Large intestine (tissue), 3 donors: Measurements from ENCODE around the gene WDFY4. TPM values are rescaled to one million over a fixed set of nuclear protein-coding genes. Genes with fewer than 3 reads are reported as not detected.
A peak's percentile ranks its signal among the peaks of the same experiment; 100 is the strongest.

Experiments used
- DNase-seq, 2 donors: peaks; one replicate each; pipeline versions ENCODE4 v3.0.0 to v3.0.0-alpha.2; 2013
- H3K27ac ChIP-seq: one replicate; pipeline ENCODE4 v1.5.1; 2013; ENCODE audit warnings: low read length
- H3K27me3 ChIP-seq: 2 replicates; pipeline ENCODE4 v1.6.1; 2013; ENCODE audit warnings: low read length; ENCODE audit not compliant: control insufficient read depth, insufficient read depth
- H3K36me3 ChIP-seq: 2 replicates; pipeline ENCODE4 v1.6.1; 2013; ENCODE audit warnings: low read length; ENCODE audit not compliant: control insufficient read depth, insufficient read depth
- H3K4me1 ChIP-seq: one replicate; pipeline ENCODE4 v1.6.1; 2013; ENCODE audit warnings: low read length; ENCODE audit not compliant: control insufficient read depth, insufficient read depth
- H3K4me3 ChIP-seq: one replicate; pipeline ENCODE4 v1.5.1; 2013; ENCODE audit warnings: low read length
- H3K9me3 ChIP-seq: one replicate; pipeline ENCODE4 v1.6.1; 2013; ENCODE audit warnings: mild to moderate bottlenecking, low read depth, low read length, moderate library complexity; ENCODE audit not compliant: control insufficient read depth
- WGBS: methylation state at CpG from one replicate; pipeline ENCODE4 v1.1.5; 2013; ENCODE audit warnings: low lambda C conversion rate; ENCODE audit not compliant: insufficient coverage; 5-methylcytosine and 5-hydroxymethylcytosine counted together
- polyA plus RNA-seq: library from polyadenylated mRNA; unstranded; fragments of 120-200 nt; gene quantifications from one replicate; pipeline ENCODE4 v1.2.1, GENCODE V29; 2013

Gene WDFY4
- polyA plus RNA-seq, 1 donor, result 3.5 TPM

DNA sequence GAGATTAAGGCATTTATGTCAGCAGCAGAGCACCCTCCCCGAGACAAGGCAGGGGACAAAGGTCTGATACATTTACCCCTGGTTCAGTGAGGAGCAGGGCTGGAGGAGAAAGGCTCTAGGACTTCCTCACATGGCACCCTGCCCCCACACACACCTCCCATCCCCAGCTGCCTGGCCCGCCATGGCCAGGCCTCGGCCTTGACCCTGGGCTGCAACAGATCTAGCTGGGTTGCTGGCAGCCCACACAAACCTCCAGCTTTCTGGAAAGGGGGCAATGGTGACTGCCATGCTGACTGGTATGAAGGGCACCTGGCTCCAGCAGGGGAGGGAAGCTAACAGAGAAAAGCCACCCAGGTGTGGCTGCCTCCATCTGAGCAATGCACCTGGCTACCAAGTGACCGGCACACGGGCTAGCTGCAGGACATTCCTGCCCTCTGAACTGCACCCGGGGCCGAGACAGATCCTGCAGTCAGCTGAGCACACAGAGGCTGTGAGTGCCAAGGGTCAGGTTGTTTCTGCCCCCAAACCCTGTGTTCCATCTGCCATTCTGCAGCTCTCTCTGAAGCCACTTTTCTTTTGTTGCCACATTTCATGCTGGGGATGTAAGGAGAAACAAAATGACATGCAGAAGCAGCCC is 340.8 kb downstream of the WDFY4 start:
- peak in 1 of 2 donors; percentile 57 for DNase-seq
- Histone ChIP-seq H3K27me3 (no peaks in the 10 kb centered on the region), H3K27ac (no peak overlapping the region), H3K4me1 (peaks cover 8% of the 10 kb centered on the region), H3K9me3 (peaks cover 2% of the 10 kb centered on the region), H3K4me3 (no peak overlapping the region), H3K36me3 (peaks cover 2% of the 10 kb centered on the region)
- WGBS, result no CpG with 5 or more reads among the region's 7 CpGs

DNA sequence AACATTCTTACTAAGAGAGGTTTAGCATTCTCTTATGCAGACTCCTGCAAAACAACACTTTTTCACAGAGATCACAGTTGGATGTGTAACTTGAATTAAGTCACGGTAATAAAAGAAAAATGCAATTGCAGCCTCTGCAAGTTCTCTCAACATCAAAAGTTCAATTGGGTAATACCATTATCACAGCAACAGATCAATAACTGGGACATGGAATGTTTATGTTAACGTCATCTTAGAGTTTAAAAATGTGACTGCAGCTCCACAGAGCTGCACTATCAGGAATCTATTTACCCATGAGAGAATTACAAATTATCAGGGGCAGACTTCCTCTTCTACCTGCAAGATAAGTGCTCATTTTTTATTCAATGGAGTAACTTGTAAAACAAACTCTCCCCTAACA is 344.0 kb downstream of the WDFY4 start:
- no peaks in the 10 kb centered on the region for H3K9me3 ChIP-seq
- H3K27me3 ChIP-seq, result no peaks in the 10 kb centered on the region
- DNase-seq, result no peak
- H3K4me3 ChIP-seq, result no peak overlapping the region
- no peak overlapping the region for H3K27ac ChIP-seq
- peaks cover 2% of the 10 kb centered on the region for H3K36me3 ChIP-seq
- WGBS, result 60% methylated on average over 1 of the region's 2 CpGs
- H3K4me1 ChIP-seq, result peaks cover 8% of the 10 kb centered on the region

DNA sequence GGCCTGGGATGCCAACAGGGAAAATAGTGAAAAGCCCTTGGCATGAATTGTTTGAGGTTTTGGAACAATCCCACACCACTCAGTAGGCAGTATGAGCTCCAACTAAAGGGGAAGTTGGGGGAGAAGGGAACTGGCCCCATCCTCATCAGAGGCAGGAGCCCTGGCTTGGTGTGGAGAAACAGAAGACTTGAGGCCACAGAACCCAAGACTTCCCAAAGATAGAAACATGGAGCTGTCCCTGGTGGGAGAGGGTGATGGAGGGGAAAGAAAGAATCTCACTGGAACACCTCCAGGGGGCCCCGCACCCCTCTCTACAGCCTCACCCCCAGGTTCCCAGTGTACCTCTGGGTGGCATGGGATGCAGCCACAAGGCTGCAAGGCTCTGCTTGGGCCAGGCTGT is 345.0 kb downstream of the WDFY4 start:
- Histone ChIP-seq H3K27me3 (no peaks in the 10 kb centered on the region), H3K27ac (no peak overlapping the region), H3K4me3 (no peak overlapping the region), H3K4me1 (peaks cover 8% of the 10 kb centered on the region), H3K36me3 (peaks cover 2% of the 10 kb centered on the region), H3K9me3 (no peaks in the 10 kb centered on the region)
- DNase-seq, result no peak
- no CpG with 5 or more reads among the region's 1 CpG for WGBS

Other genes starting within 250 kb of the WDFY4 start
- 2.7 TPM for gene ARHGAP22, start 79.8 kb upstream of the WDFY4 start, polyA plus RNA-seq